ENCODE data around the gene PLCG2. TPM values are rescaled to one million over a fixed set of nuclear protein-coding genes. Genes with fewer than 3 reads are reported as not detected.

Gene PLCG2
- total RNA-seq, 6 experiments from 2014 or later: 11.1 to 23.1 (median 17.7) TPM

GRCh38 chr16:81921843-81922584, 142.9 kb downstream of the PLCG2 start:
- Histone ChIP-seq H3K9me3 (no peaks in the 10 kb centered on the region), H3K4me3 (no peak overlapping the region), H3K36me3 (peaks cover 0 to 10% (median 1%) of the 10 kb centered on the region in 4 donors), H3K4me1 (no peaks in the 10 kb centered on the region), H3K27me3 (no peaks in the 10 kb centered on the region), H3K27ac (no peak overlapping the region)
- 79% methylated on average over 4 of the region's 5 CpGs for WGBS (ENCODE audit: insufficient coverage, low coverage, low lambda C conversion rate, missing lambda C conversion rate)
- no peak for TF ChIP-seq CTCF (IDR thresholded peaks at IDR 0.05)
- ATAC-seq (peak in 1 of 4 donors; percentile 37), DNase-seq (no peak)
- intact Hi-C loops (cut with DNase I): no loop called here

GRCh38 chr16:81923296-81923695, 144.2 kb downstream of the PLCG2 start:
- ATAC-seq (no peak), DNase-seq (no peak)
- no peak overlapping the region for H3K4me3 ChIP-seq
- no peaks in the 10 kb centered on the region for H3K4me1 ChIP-seq
- no peaks in the 10 kb centered on the region for H3K9me3 ChIP-seq
- TF ChIP-seq POLR2A (IDR thresholded peaks at IDR 0.05) (no peak), CTCF (IDR thresholded peaks at IDR 0.05) (no peak)
- 64% methylated on average over 5 of the region's 9 CpGs for WGBS (ENCODE audit: insufficient coverage, low coverage, low lambda C conversion rate, missing lambda C conversion rate)
- H3K27ac ChIP-seq: no peak overlapping the region
- intact Hi-C loops (cut with DNase I): no loop called here
- peaks cover 0 to 10% (median 1%) of the 10 kb centered on the region in 4 donors for H3K36me3 ChIP-seq
- no peaks in the 10 kb centered on the region for H3K27me3 ChIP-seq

- Histone ChIP-seq H3K27me3 (no peaks in the 10 kb centered on the region), H3K4me3 (no peak overlapping the region), H3K9me3 (no peaks in the 10 kb centered on the region), H3K4me1 (no peaks in the 10 kb centered on the region), H3K36me3 (peaks cover 0 to 21% (median 0%) of the 10 kb centered on the region in 4 donors), H3K27ac (no peak overlapping the region)
- intact Hi-C loops (cut with DNase I): no loop called here
- DNase-seq: no peak
- no peak for TF ChIP-seq CTCF (IDR thresholded peaks at IDR 0.05)
- no peak for TF ChIP-seq POLR2A (IDR thresholded peaks at IDR 0.05)
- 92% methylated on average over 5 of the region's 8 CpGs for WGBS (ENCODE audit: insufficient coverage, low coverage, low lambda C conversion rate, missing lambda C conversion rate)
- no peak for ATAC-seq
These were observed 145.9 kb downstream of the PLCG2 start for GRCh38 chr16:81925016-81925415.

- Histone ChIP-seq H3K36me3 (peaks cover 0 to 21% (median 0%) of the 10 kb centered on the region in 4 donors), H3K27me3 (no peaks in the 10 kb centered on the region), H3K27ac (no peak overlapping the region), H3K4me3 (no peak overlapping the region), H3K9me3 (no peaks in the 10 kb centered on the region), H3K4me1 (no peaks in the 10 kb centered on the region)
- DNase-seq (no peak), ATAC-seq (no peak)
- intact Hi-C loops (cut with DNase I): no loop called here
- 75% methylated on average over 5 of the region's 9 CpGs for WGBS (ENCODE audit: insufficient coverage, low coverage, low lambda C conversion rate, missing lambda C conversion rate)
- TF ChIP-seq CTCF (IDR thresholded peaks at IDR 0.05) (no peak), POLR2A (IDR thresholded peaks at IDR 0.05) (no peak)
These were observed 146.9 kb downstream of the PLCG2 start for GRCh38 chr16:81926036-81926435.
